SK-N-SH (cell line): ENCODE results near the gene SELENOS. TPM values are rescaled to one million over a fixed set of nuclear protein-coding genes. Genes with fewer than 3 reads are reported as not detected.

Experiments used
- CHD2 ChIP-seq: fragments of 150-350 bp; IDR thresholded peaks from 2 replicates; pipeline ENCODE4 v1.6.1; 2018; ENCODE audit warnings: low read length; ENCODE audit not compliant: partially characterized antibody
- ELF1 ChIP-seq: IDR thresholded peaks from 2 replicates; pipeline ENCODE4 v1.4.0; 2012
- FOXJ3 ChIP-seq: sonication (generic); formaldehyde crosslinking; IDR thresholded peaks from 2 replicates; pipeline ENCODE4 v1.5.1; 2020; ENCODE audit warnings: mild to moderate bottlenecking, missing genetic modification reagents
- FOXM1 ChIP-seq: IDR thresholded peaks from 2 replicates; pipeline ENCODE4 v1.4.0; 2012; ENCODE audit warnings: low read depth, mild to moderate bottlenecking
- POLR2AphosphoS5 ChIP-seq: IDR thresholded peaks from 2 replicates; pipeline ENCODE4 v1.6.1; 2012; ENCODE audit warnings: low read depth, low read length
- polyA plus RNA-seq, 3 experiments: library from polyadenylated mRNA; depleted of rRNA; stranded (reverse); fragments of >200 nt; gene quantifications; 2 replicates each; pipeline ENCODE4 v1.2.3, GENCODE V29; 2012
- TF ChIP-seq, protein P1 (sequence below): IDR thresholded peaks from 2 replicates; pipeline ENCODE4 v1.4.0; 2012; ENCODE audit warnings: low read depth, borderline replicate concordance
- TF ChIP-seq, protein P2 (sequence below): fragments of 150-350 bp; IDR thresholded peaks from 2 replicates; pipeline ENCODE4 v1.6.1; 2016; ENCODE audit warnings: mild to moderate bottlenecking, low read depth, low read length
- TF ChIP-seq, protein P3 (sequence below): fragments of 200-600 bp; sonication (generic); IDR thresholded peaks from 2 replicates; pipeline ENCODE4 v1.6.1; 2017; ENCODE audit warnings: antibody characterized with exemption, mild to moderate bottlenecking, moderate library complexity
- TF ChIP-seq, protein P4 (sequence below): IDR thresholded peaks from 2 replicates; pipeline ENCODE4; 2012
- TF ChIP-seq, protein P5 (sequence below): IDR thresholded peaks from 2 replicates; pipeline ENCODE4 v1.4.0; 2012; ENCODE audit warnings: low read depth, borderline replicate concordance

SELENOS gene
- polyA plus RNA-seq, 1 of the 3 experiments (the other 2 are of a cell fraction), result 101 TPM

DNA sequence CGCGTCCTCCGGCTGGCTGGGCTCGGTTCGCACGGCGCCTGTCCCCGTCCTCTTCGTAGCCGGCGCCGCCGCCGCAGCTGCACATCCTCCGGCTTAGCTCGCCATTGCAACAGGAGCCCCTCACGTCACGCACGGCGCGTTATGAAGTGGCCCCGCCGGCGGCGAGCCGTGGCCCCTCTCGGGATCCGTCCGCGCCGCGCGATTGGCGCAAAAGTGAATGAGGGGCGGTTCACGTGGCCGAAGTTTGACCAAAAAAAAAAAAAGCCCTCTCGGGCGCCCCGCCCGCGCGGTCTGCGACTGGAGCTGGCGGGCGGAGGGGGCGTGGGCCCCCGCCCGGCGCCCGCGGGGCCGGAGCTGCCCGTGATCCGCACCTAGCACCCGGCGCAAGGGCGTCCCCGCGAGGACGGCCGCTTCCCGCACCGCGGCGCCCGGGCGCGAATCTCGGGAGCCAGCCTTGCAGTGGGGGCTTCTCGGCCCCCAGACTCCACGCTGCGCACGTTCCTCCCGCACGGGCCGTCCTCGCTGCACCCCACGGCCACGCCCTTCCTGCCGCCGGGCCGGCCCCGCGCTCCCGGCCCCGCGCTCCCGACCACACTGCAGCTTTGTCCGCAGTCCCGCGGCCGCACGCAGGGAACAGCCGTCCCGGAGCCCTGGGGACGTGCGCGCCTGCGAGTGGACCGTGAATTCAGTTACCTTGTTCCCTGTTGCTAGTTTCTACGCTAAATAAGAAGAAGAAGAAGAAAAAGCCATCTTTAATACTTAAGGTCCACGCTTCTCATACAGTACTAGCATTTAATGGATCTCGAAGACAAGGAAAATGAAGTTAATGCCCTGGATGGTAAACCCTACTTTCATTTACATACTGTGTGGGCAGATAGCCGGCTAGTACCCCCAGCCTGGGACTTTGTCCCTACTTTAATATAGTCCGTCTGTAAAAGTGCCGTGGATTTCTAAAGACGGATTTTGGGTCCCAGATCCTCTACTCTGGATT is 25.2 kb downstream of the SELENOS start, which contains the start of gene CHSY1 (continued):
- TF ChIP-seq FOXJ3 (CRISPR knock-in tag) (no peak), ELF1 (no peak), POLR2AphosphoS5 (peak; percentile 79), CHD2 (no peak), FOXM1 (no peak)
- TF ChIP-seq, protein P1, sequence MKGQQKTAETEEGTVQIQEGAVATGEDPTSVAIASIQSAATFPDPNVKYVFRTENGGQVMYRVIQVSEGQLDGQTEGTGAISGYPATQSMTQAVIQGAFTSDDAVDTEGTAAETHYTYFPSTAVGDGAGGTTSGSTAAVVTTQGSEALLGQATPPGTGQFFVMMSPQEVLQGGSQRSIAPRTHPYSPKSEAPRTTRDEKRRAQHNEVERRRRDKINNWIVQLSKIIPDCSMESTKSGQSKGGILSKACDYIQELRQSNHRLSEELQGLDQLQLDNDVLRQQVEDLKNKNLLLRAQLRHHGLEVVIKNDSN, result peak; percentile 88
- TF ChIP-seq, protein P2, sequence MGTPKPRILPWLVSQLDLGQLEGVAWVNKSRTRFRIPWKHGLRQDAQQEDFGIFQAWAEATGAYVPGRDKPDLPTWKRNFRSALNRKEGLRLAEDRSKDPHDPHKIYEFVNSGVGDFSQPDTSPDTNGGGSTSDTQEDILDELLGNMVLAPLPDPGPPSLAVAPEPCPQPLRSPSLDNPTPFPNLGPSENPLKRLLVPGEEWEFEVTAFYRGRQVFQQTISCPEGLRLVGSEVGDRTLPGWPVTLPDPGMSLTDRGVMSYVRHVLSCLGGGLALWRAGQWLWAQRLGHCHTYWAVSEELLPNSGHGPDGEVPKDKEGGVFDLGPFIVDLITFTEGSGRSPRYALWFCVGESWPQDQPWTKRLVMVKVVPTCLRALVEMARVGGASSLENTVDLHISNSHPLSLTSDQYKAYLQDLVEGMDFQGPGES, result no peak
- TF ChIP-seq, protein P3, sequence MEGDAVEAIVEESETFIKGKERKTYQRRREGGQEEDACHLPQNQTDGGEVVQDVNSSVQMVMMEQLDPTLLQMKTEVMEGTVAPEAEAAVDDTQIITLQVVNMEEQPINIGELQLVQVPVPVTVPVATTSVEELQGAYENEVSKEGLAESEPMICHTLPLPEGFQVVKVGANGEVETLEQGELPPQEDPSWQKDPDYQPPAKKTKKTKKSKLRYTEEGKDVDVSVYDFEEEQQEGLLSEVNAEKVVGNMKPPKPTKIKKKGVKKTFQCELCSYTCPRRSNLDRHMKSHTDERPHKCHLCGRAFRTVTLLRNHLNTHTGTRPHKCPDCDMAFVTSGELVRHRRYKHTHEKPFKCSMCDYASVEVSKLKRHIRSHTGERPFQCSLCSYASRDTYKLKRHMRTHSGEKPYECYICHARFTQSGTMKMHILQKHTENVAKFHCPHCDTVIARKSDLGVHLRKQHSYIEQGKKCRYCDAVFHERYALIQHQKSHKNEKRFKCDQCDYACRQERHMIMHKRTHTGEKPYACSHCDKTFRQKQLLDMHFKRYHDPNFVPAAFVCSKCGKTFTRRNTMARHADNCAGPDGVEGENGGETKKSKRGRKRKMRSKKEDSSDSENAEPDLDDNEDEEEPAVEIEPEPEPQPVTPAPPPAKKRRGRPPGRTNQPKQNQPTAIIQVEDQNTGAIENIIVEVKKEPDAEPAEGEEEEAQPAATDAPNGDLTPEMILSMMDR, result peak; percentile 18; the same call in 1 of the 2 replicates
- TF ChIP-seq, protein P4, sequence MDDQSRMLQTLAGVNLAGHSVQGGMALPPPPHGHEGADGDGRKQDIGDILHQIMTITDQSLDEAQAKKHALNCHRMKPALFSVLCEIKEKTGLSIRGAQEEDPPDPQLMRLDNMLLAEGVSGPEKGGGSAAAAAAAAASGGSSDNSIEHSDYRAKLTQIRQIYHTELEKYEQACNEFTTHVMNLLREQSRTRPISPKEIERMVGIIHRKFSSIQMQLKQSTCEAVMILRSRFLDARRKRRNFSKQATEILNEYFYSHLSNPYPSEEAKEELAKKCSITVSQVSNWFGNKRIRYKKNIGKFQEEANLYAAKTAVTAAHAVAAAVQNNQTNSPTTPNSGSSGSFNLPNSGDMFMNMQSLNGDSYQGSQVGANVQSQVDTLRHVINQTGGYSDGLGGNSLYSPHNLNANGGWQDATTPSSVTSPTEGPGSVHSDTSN, result peak; percentile 36; the same call in 1 of the 2 replicates
- TF ChIP-seq, protein P5, sequence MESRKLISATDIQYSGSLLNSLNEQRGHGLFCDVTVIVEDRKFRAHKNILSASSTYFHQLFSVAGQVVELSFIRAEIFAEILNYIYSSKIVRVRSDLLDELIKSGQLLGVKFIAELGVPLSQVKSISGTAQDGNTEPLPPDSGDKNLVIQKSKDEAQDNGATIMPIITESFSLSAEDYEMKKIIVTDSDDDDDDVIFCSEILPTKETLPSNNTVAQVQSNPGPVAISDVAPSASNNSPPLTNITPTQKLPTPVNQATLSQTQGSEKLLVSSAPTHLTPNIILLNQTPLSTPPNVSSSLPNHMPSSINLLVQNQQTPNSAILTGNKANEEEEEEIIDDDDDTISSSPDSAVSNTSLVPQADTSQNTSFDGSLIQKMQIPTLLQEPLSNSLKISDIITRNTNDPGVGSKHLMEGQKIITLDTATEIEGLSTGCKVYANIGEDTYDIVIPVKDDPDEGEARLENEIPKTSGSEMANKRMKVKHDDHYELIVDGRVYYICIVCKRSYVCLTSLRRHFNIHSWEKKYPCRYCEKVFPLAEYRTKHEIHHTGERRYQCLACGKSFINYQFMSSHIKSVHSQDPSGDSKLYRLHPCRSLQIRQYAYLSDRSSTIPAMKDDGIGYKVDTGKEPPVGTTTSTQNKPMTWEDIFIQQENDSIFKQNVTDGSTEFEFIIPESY, result no peak
- TF ChIP-seq, all 33 proteins: peak for 14
